ENCODE measurements around the gene STOML2.

STOML2 gene

DNA sequence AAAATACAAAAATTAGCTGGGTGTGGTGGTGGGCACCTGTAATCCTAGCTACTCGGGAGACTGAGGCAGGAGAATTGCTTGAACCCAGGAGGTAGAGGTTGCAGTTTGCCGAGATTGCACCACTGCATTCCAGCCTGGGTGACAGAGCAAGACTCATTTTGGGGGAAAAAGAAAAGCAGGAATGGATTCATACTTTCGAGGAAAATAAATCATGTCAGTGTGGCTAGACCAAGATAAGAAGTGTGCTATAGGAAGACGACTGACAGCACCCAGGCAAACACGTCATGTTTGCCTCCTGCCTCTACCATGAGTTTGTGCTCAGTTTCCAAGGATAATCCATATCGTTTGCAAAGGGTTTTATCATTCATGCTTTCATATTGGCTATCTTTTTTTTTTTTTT lies 32.0 kb upstream of the STOML2 start:
- no peak for DNase-seq (ENCODE audit: low read depth)
- no peak overlapping the region for H3K4me3 ChIP-seq (ENCODE audit: low read depth, low read length)
- TF ChIP-seq MYC (IDR thresholded peaks at IDR 0.05; ENCODE audit: low read depth, low read length) (no peak), POLR2A (IDR thresholded peaks at IDR 0.05; ENCODE audit: extremely low read depth, insufficient read length) (no peak)
- TF ChIP-seq, protein P1, sequence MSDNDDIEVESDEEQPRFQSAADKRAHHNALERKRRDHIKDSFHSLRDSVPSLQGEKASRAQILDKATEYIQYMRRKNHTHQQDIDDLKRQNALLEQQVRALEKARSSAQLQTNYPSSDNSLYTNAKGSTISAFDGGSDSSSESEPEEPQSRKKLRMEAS (IDR thresholded peaks at IDR 0.05; ENCODE audit: low read depth, low read length), result no peak
- TF ChIP-seq, protein P2, sequence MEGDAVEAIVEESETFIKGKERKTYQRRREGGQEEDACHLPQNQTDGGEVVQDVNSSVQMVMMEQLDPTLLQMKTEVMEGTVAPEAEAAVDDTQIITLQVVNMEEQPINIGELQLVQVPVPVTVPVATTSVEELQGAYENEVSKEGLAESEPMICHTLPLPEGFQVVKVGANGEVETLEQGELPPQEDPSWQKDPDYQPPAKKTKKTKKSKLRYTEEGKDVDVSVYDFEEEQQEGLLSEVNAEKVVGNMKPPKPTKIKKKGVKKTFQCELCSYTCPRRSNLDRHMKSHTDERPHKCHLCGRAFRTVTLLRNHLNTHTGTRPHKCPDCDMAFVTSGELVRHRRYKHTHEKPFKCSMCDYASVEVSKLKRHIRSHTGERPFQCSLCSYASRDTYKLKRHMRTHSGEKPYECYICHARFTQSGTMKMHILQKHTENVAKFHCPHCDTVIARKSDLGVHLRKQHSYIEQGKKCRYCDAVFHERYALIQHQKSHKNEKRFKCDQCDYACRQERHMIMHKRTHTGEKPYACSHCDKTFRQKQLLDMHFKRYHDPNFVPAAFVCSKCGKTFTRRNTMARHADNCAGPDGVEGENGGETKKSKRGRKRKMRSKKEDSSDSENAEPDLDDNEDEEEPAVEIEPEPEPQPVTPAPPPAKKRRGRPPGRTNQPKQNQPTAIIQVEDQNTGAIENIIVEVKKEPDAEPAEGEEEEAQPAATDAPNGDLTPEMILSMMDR (IDR thresholded peaks at IDR 0.05; ENCODE audit: low read depth, low read length), result no peak

DNA sequence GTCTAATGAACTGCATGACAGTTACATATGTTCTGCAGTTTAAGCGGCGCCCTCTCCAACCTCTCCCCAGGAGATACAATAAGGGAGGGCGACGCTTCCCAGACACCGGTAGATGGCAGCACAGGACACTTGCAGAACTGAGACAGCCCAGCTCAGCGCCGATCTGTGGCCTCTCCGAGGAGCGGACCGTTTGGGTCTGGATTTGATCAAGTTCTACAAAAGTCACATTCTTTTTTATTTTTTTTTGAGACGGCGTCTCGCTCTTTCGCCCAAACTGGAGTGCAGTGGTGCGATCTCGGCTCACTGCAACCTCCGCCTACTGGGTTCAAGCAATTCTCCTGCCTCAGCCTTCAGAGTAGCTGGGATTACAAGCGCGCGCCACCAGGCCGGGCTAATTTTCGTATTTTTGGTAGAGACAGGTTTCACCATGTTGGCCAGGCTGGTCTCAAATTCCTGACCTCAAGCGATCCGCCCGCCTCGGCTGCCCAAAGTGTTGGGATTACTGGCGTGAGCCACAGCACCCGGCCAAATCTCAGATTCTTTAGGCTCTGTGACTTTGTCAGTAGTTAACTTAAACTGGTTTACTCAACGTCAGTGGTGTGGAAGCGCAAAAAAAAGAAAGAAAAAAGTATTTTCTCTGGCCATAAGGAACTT lies 14.1 kb upstream of the STOML2 start:
- DNase-seq (ENCODE audit: low read depth), result peak; percentile 97
- TF ChIP-seq, protein P1 (IDR thresholded peaks at IDR 0.05; ENCODE audit: low read depth, low read length), result peak; percentile 42; the same call in 1 of the 2 replicates
- TF ChIP-seq, protein P2 (IDR thresholded peaks at IDR 0.05; ENCODE audit: low read depth, low read length), result peak; percentile 99
- TF ChIP-seq POLR2A (IDR thresholded peaks at IDR 0.05; ENCODE audit: extremely low read depth, insufficient read length) (no peak), MYC (IDR thresholded peaks at IDR 0.05; ENCODE audit: low read depth, low read length) (peak; percentile 66)
- no peak overlapping the region for H3K4me3 ChIP-seq (ENCODE audit: low read depth, low read length)

DNA sequence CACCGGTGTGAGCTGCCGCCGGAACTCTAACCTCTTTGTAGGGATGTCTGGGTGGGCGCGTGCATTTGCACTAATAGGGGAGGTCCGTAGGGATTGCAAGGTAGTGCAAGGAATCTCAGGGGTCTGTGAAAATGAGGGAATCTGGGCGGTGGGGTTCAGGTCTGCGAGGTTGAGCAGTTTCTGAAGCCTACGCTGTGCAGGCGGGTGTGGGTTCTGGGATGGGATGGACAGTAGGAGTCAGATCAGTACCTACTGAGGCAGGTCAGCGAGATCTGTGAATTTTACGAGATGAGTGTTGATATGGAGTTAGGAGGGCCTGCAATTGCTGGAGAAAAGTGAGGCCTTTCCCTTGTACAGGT lies 13.6 kb upstream of the STOML2 start:
- TF ChIP-seq POLR2A (IDR thresholded peaks at IDR 0.05; ENCODE audit: extremely low read depth, insufficient read length), result no peak
- TF ChIP-seq, protein P2 (IDR thresholded peaks at IDR 0.05; ENCODE audit: low read depth, low read length), result no peak
- TF ChIP-seq, protein P1 (IDR thresholded peaks at IDR 0.05; ENCODE audit: low read depth, low read length), result no peak
- TF ChIP-seq MYC (IDR thresholded peaks at IDR 0.05; ENCODE audit: low read depth, low read length), result no peak
- no peak for DNase-seq (ENCODE audit: low read depth)
- H3K4me3 ChIP-seq (ENCODE audit: low read depth, low read length), result peak overlapping the region; percentile 68

DNA sequence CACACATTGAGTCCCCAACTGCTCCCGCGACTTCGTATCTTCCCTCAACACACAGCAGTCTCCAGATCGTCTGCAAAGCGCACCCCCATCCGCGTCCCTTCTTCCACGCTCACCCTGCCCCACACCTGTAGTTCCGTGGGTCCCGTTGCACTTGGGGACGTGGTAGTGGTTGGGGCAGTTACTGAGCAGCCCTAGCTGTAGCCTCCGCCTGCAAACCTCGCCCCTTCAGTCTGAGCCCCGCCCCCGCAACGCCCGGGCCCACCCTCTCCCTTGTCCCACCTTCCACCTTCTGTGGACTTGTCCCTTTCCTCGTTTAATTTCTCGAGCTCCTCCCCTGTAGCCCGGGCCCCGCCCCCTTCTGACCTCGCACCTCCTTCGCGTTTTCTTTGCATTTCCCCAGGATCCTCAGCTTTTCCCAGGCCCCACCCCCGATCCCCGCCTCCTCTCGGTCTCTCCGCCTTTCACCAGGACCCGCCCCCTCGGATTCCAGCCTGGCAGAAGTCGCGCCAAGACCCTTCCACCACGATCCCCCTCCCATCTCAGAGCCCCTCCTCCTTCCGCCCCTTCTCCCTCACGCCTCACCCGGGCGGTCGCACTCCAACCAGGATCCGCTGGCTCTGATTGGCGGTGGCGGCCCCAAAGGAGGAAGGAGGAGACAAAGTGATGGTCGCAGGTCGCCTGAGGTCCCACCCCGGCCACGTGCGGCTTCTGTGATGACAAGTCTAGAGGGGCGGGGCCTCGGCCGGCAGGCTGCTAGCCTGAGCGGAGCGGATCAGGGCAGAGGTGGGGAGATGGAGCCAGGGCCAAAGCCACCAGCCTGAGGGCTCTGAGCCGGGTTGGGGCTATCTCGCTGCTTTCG lies 13.0 kb upstream of the STOML2 start, which contains the start of gene ATOSB:
Gene ATOSB (minus strand): TSS at position 183 of the 859 bp plus-strand sequence. CDS start 7,588 bp downstream, outside the sequence.
- DNase-seq (ENCODE audit: low read depth), result peak; percentile 99
- H3K4me3 ChIP-seq (ENCODE audit: low read depth, low read length), result peak within 1 kb of the TSS; percentile 68
- TF ChIP-seq, protein P1 (IDR thresholded peaks at IDR 0.05; ENCODE audit: low read depth, low read length), result peak; percentile 99
- peak; percentile 78; the same call in 1 of the 2 replicates for TF ChIP-seq MYC (IDR thresholded peaks at IDR 0.05; ENCODE audit: low read depth, low read length)
- peak; percentile 45 for TF ChIP-seq POLR2A (IDR thresholded peaks at IDR 0.05; ENCODE audit: extremely low read depth, insufficient read length)
- TF ChIP-seq, protein P2 (IDR thresholded peaks at IDR 0.05; ENCODE audit: low read depth, low read length), result no peak

DNA sequence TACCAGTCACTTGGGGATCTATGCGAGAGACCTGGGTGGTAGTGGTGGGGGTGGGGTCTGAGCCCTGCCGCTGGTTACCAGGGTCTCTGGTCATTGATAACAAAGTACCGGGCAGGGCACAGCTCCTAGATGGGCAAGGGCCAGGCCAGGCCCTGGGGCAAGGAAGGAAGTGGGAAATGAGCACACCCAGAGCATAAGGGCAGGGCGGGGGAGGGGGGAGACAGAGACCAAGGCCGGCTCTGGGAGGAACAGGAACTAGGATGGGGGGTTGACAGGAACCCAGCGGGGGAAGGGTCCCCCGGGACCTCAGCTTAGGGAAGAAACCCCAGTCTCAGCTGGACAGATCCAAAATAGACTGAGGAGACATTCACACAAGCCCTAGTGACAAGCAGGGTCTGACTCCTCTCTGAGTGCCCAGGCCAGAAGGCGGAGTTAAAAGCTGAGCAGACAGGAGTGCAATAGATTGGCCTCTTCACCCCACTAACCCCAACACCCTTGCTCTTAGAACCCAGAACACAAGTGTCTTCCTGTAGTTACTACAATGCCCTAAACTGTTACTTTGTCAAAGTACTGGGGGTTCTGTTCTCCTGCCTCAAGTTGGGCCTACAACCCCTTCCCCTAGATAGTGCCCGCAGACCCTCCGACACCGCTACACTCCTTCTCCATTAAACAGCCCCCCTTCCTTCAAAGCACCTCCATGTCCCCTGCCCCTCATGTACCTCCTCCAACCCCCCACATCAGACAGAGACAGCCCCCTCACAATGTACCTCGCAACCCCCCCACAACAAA lies 12.1 kb upstream of the STOML2 start:
- TF ChIP-seq MYC (IDR thresholded peaks at IDR 0.05; ENCODE audit: low read depth, low read length) (peak; percentile 46; the same call in 1 of the 2 replicates), POLR2A (IDR thresholded peaks at IDR 0.05; ENCODE audit: extremely low read depth, insufficient read length) (no peak)
- TF ChIP-seq, protein P1 (IDR thresholded peaks at IDR 0.05; ENCODE audit: low read depth, low read length), result no peak
- TF ChIP-seq, protein P2 (IDR thresholded peaks at IDR 0.05; ENCODE audit: low read depth, low read length), result no peak
- peak overlapping the region; percentile 68 for H3K4me3 ChIP-seq (ENCODE audit: low read depth, low read length)
- DNase-seq (ENCODE audit: low read depth), result peak; percentile 100
